Measurements from ENCODE around the gene CIAO3. TPM values are rescaled to one million over a fixed set of nuclear protein-coding genes. Genes with fewer than 3 reads are reported as not detected.

The CIAO3 gene
- 153 and 173 TPM in 2 replicates for total RNA-seq (2013; cell fraction: nucleolus; rRNA removed)
- total RNA-seq (2014; rRNA removed) (31.9 and 37.4 TPM in 2 replicates), total RNA-seq (2014; rRNA removed; fragmentation: Illumina TruSeq; extraction: Trizol) (12.7 TPM in 2 replicates), total RNA-seq (2021) (30.2 and 33.5 TPM in 2 replicates), polyA plus RNA-seq (2011; rRNA removed) (24.6 and 29.7 TPM in 2 replicates), polyA plus RNA-seq (2014; fragmentation: Illumina TruSeq; extraction: Trizol) (4.9 and 11.5 TPM in 2 replicates), polyA plus RNA-seq (2014; fragmentation: Nextera tagmentation; extraction: Ambion mirVana) (1 to 10 TPM; 1.4 to 4.0 TPM), polyA plus RNA-seq (2014; rRNA removed) (36.3 and 49.5 TPM in 2 replicates), polyA plus RNA-seq (2016; fragmentation: Nextera tagmentation; extraction: Ambion mirVana) (10 to 100 TPM; 36.3 to 37.5 TPM), polyA minus RNA-seq (2011; rRNA and poly(A)+ RNA removed) (27.0 and 44.8 TPM in 2 replicates), Bru-seq, nascent RNA (percentile 65 among the genes with signal in this experiment), BruChase-seq, experiment 1, labeled RNA remaining after a 6-hour chase (percentile 74 among the genes with signal in this experiment), BruChase-seq, experiment 2, labeled RNA remaining after a 2-hour chase (percentile 70 among the genes with signal in this experiment)
- polyA plus RNA-seq (2011; ENCODE audit: low read depth): 16.8 TPM
- polyA plus RNA-seq (2011; cell fraction: cytosol; rRNA removed): 38.9 and 47.3 TPM in 2 replicates
- 179 and 201 TPM in 2 replicates for polyA plus RNA-seq (2011; cell fraction: nucleus; rRNA removed)
- 21.4 and 28.0 TPM in 2 replicates for polyA plus RNA-seq (2012)
- 11.6 and 13.6 TPM in 2 replicates for polyA minus RNA-seq (2011; cell fraction: cytosol; rRNA and poly(A)+ RNA removed)
- 67.1 and 98.5 TPM in 2 replicates for polyA minus RNA-seq (2011; cell fraction: nucleus; rRNA and poly(A)+ RNA removed)
- long read RNA-seq, experiment 1, transcript CIAO3-201 (11 exons, 2,112 nt): major isoform, 23 of 31 reads
- long read RNA-seq, experiment 1, partial matches to known transcripts: 0 of 31 reads
- long read RNA-seq, experiment 1, other reads (novel, unspliced or antisense): 5 of 31 reads
- long read RNA-seq, experiment 2, transcript CIAO3-201 (11 exons, 2,112 nt): major isoform, 15 of 19 reads
- long read RNA-seq, experiment 2, partial matches to known transcripts: 0 of 19 reads
- long read RNA-seq, experiment 2, other reads (novel, unspliced or antisense): 2 of 19 reads

GRCh38 chr16:740764-741505 is at the start of gene CIAO3:
Gene CIAO3, minus strand, starts transcription at chr16:740997. Its CDS starts 12 bp downstream, at chr16:740985.
- Histone ChIP-seq H3K27me3 (replicated peaks in 1 of 2; ENCODE audit: control insufficient read depth in 2 of 2, insufficient read depth in 2 of 2, low read length in 1 of 2) (no peaks in the 10 kb centered on the region), H3K4me3 (peak within 1 kb of the TSS; percentile 90), H3K27ac (ENCODE audit: control insufficient read depth, insufficient read depth) (peak within 1 kb of the TSS; percentile 76), H3K9ac (ENCODE audit: control insufficient read depth, insufficient read depth, low read length) (peak within 1 kb of the TSS; percentile 93), H4K20me1 (ENCODE audit: control insufficient read depth, insufficient read depth) (no peaks in the 10 kb centered on the region), H3K36me3 (ENCODE audit: control insufficient read depth in 2 of 2, insufficient read depth in 2 of 2, low read length in 1 of 2) (no peaks in the 10 kb centered on the region; a peak in 1 of 4 replicates), H2AFZ (ENCODE audit: control insufficient read depth, low read depth, low read length) (peak within 1 kb of the TSS; percentile 42), H3K79me2 (ENCODE audit: control insufficient read depth, insufficient read depth, low read length) (peaks cover 16% of the 10 kb centered on the region), H3K9me3 (replicated peaks; ENCODE audit: control insufficient read depth, insufficient read depth, low read length) (no peaks in the 10 kb centered on the region), H3K4me2 (ENCODE audit: control insufficient read depth, insufficient read depth) (peak within 1 kb of the TSS; percentile 90), H3K4me1 (ENCODE audit: control insufficient read depth, insufficient read depth, low read length) (peaks cover 27% of the 10 kb centered on the region)
- ChIA-PET RAD21 (ENCODE audit: unreplicated experiment) (interaction anchor here (0.7 kb wide), 1 partner anchor 559 kb away, joined by 3 read pairs; no protein-coding TSS in a partner anchor), CTCF (interaction anchor here (0.7 to 2.3 kb wide), 6 partner anchors 12 to 30 kb away, joined by 4 to 16 read pairs (median 6); partner anchors contain the start of gene METRN), POLR2A (interaction anchor here (1.1 to 7.3 kb wide), 3 partner anchors 10 to 20 kb away, joined by 3 to 60 read pairs (median 16); partner anchors contain the start of genes ANTKMT, CCDC78 and HAGHL), SMC1A (ENCODE audit: uncharacterized antibody, unreplicated experiment) (no interaction called here)
- ATAC-seq (peak; percentile 89), FAIRE-seq (peak; percentile 90), DNase-seq (ENCODE audit: low read depth, low spot score) (peak; percentile 60)
- in situ Hi-C loops (cut with MboI): loop anchor here (5.0 kb wide), 1 partner anchor 46 kb away; the partner anchor contains the start of genes CHTF18 and RPUSD1
- under 1% methylated on average over 79 of the region's 79 CpGs for WGBS (ENCODE audit: insufficient coverage, insufficient replicate concordance, low lambda C conversion rate, missing lambda C conversion rate)
- no TSS peak for BruUV-seq (replicated peaks)
- intact Hi-C loops (cut with micrococcal nuclease; ENCODE audit: unreplicated experiment): loop anchor here (2.0 to 5.0 kb wide), 2 partner anchors 20 to 46 kb away; partner anchors contain the start of genes ANTKMT, CHTF18 and RPUSD1
- TF ChIP-seq BACH1 (IDR thresholded peaks at IDR 0.05; ENCODE audit: borderline replicate concordance): peak; percentile 60; the same call in 1 of the 2 replicates
- TF ChIP-seq SREBF2 (IDR thresholded peaks at IDR 0.05; ENCODE audit: low read length): no peak
- no peak for TF ChIP-seq TCF7 (IDR thresholded peaks at IDR 0.05; ENCODE audit: borderline replicate concordance)
- no peak for TF ChIP-seq ZBED1 (IDR thresholded peaks at IDR 0.05; ENCODE audit: borderline replicate concordance)
- TF ChIP-seq, protein P1, sequence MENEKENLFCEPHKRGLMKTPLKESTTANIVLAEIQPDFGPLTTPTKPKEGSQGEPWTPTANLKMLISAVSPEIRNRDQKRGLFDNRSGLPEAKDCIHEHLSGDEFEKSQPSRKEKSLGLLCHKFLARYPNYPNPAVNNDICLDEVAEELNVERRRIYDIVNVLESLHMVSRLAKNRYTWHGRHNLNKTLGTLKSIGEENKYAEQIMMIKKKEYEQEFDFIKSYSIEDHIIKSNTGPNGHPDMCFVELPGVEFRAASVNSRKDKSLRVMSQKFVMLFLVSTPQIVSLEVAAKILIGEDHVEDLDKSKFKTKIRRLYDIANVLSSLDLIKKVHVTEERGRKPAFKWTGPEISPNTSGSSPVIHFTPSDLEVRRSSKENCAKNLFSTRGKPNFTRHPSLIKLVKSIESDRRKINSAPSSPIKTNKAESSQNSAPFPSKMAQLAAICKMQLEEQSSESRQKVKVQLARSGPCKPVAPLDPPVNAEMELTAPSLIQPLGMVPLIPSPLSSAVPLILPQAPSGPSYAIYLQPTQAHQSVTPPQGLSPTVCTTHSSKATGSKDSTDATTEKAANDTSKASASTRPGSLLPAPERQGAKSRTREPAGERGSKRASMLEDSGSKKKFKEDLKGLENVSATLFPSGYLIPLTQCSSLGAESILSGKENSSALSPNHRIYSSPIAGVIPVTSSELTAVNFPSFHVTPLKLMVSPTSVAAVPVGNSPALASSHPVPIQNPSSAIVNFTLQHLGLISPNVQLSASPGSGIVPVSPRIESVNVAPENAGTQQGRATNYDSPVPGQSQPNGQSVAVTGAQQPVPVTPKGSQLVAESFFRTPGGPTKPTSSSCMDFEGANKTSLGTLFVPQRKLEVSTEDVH (IDR thresholded peaks at IDR 0.05; ENCODE audit: low read depth, partially characterized antibody): no peak
- TF ChIP-seq IKZF1 (conservative IDR thresholded peaks at IDR 0.05): peak; percentile 100
- no peak for TF ChIP-seq EZH2 (IDR thresholded peaks at IDR 0.05; ENCODE audit: borderline replicate concordance, control insufficient read depth, low read depth, low read length)
- TF ChIP-seq ZNF217 (IDR thresholded peaks at IDR 0.05): peak; percentile 57
- TF ChIP-seq DPF2 (IDR thresholded peaks at IDR 0.05): peak; percentile 53
- TF ChIP-seq PAX8 (IDR thresholded peaks at IDR 0.05): no peak
- TF ChIP-seq SMARCA5 (IDR thresholded peaks at IDR 0.05): peak; percentile 91; the same call in 1 of the 2 replicates
- TF ChIP-seq, protein P2, sequence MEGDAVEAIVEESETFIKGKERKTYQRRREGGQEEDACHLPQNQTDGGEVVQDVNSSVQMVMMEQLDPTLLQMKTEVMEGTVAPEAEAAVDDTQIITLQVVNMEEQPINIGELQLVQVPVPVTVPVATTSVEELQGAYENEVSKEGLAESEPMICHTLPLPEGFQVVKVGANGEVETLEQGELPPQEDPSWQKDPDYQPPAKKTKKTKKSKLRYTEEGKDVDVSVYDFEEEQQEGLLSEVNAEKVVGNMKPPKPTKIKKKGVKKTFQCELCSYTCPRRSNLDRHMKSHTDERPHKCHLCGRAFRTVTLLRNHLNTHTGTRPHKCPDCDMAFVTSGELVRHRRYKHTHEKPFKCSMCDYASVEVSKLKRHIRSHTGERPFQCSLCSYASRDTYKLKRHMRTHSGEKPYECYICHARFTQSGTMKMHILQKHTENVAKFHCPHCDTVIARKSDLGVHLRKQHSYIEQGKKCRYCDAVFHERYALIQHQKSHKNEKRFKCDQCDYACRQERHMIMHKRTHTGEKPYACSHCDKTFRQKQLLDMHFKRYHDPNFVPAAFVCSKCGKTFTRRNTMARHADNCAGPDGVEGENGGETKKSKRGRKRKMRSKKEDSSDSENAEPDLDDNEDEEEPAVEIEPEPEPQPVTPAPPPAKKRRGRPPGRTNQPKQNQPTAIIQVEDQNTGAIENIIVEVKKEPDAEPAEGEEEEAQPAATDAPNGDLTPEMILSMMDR (IDR thresholded peaks at IDR 0.05 in 2 of 3, conservative IDR thresholded peaks at IDR 0.05 in 1 of 3; ENCODE audit: control insufficient read depth in 2 of 3, extremely low read depth in 1 of 3, insufficient read depth in 1 of 3, low read depth in 3 of 3, low read length in 3 of 3): peak; percentile 85 to 99 (median 94); a peak in 5 of 6 replicates
- peak; percentile 60 for TF ChIP-seq NR2C1 (IDR thresholded peaks at IDR 0.05)
- TF ChIP-seq SRF (IDR thresholded peaks at IDR 0.05; ENCODE audit: low read depth in 2 of 2, low read length in 2 of 2): peak in 1 of 2 experiments; percentile 68; a peak in 2 of 4 replicates

Data from GM12878 (cell line).